WERI-Rb-1 (cell line): ENCODE measurements around the gene FTSJ1.

Experiments used
- DNase-seq: peaks from one replicate; pipeline ENCODE4 v3.0.0-alpha.2; 2020
- H3K27ac ChIP-seq: fragments of 250-450 bp; sonication (Bioruptor Pico); 2 replicates; pipeline ENCODE4 v1.5.1; 2020; ENCODE audit warnings: mild to moderate bottlenecking, moderate library complexity
- H3K27me3 ChIP-seq: fragments of 250-450 bp; sonication (Bioruptor Pico); 2 replicates; pipeline ENCODE4 v1.5.1; 2021; ENCODE audit warnings: mild to moderate bottlenecking, low read depth, moderate library complexity; ENCODE audit not compliant: insufficient read depth, severe bottlenecking
- H3K36me3 ChIP-seq: fragments of 250-450 bp; sonication (Bioruptor Pico); 2 replicates; pipeline ENCODE4 v1.5.1; 2020; ENCODE audit warnings: mild to moderate bottlenecking, moderate library complexity
- H3K4me3 ChIP-seq: 2 replicates; pipeline ENCODE4 v1.5.1; 2011; ENCODE audit warnings: low read depth, mild to moderate bottlenecking, control low read depth, low read length
- H3K9me3 ChIP-seq: fragments of 250-450 bp; sonication (Bioruptor Pico); 2 replicates; pipeline ENCODE4 v1.5.1; 2021; ENCODE audit warnings: mild to moderate bottlenecking, moderate library complexity; ENCODE audit not compliant: severe bottlenecking
- CTCF ChIP-seq: IDR thresholded peaks from 2 replicates; pipeline ENCODE4 v1.5.1; 2011; ENCODE audit warnings: low read depth, mild to moderate bottlenecking, control low read depth, inconsistent platforms, low read length

The FTSJ1 gene

GRCh38 chrX:48513670-48514069 is 37.7 kb downstream of the FTSJ1 start:
- Histone ChIP-seq H3K9me3 (no peaks in the 10 kb centered on the region), H3K27ac (no peak overlapping the region), H3K4me3 (no peak overlapping the region), H3K36me3 (no peaks in the 10 kb centered on the region; the same call in 1 of the 2 replicates), H3K27me3 (peaks cover 16% of the 10 kb centered on the region)
- DNase-seq, result no peak
- no peak for TF ChIP-seq CTCF

- H3K27me3 ChIP-seq, result peaks cover 16% of the 10 kb centered on the region
- no peak for DNase-seq
- no peaks in the 10 kb centered on the region; the same call in 1 of the 2 replicates for H3K36me3 ChIP-seq
- no peak overlapping the region for H3K27ac ChIP-seq
- no peak overlapping the region for H3K4me3 ChIP-seq
- TF ChIP-seq CTCF, result no peak
- H3K9me3 ChIP-seq, result no peaks in the 10 kb centered on the region
Observed at GRCh38 chrX:48514126-48514806, 38.3 kb downstream of the FTSJ1 start.

- H3K4me3 ChIP-seq, result no peak overlapping the region
- H3K36me3 ChIP-seq, result no peaks in the 10 kb centered on the region; the same call in 1 of the 2 replicates
- TF ChIP-seq CTCF, result no peak
- DNase-seq, result no peak
- H3K27me3 ChIP-seq, result peaks cover 12% of the 10 kb centered on the region
- H3K27ac ChIP-seq, result no peak overlapping the region
- no peaks in the 10 kb centered on the region for H3K9me3 ChIP-seq
Observed at GRCh38 chrX:48514868-48515460, 39.0 kb downstream of the FTSJ1 start.

- Histone ChIP-seq H3K27ac (no peak overlapping the region), H3K9me3 (no peaks in the 10 kb centered on the region), H3K27me3 (peaks cover 11% of the 10 kb centered on the region), H3K4me3 (no peak overlapping the region), H3K36me3 (no peaks in the 10 kb centered on the region; the same call in 1 of the 2 replicates)
- no peak for DNase-seq
- no peak for TF ChIP-seq CTCF
Observed at GRCh38 chrX:48515842-48516241, 39.8 kb downstream of the FTSJ1 start.

GRCh38 chrX:48516285-48516684 is 40.3 kb downstream of the FTSJ1 start:
- no peaks in the 10 kb centered on the region; the same call in 1 of the 2 replicates for H3K36me3 ChIP-seq
- H3K27ac ChIP-seq, result no peak overlapping the region
- no peak overlapping the region for H3K4me3 ChIP-seq
- no peak for TF ChIP-seq CTCF
- H3K9me3 ChIP-seq, result no peaks in the 10 kb centered on the region
- peaks cover 11% of the 10 kb centered on the region for H3K27me3 ChIP-seq
- no peak for DNase-seq
